ENCODE results near the gene RIT2.

- TF ChIP-seq CTCF (IDR thresholded peaks at IDR 0.05): no peak
- TF ChIP-seq POLR2A (IDR thresholded peaks at IDR 0.05): no peak
Observed at GRCh38 chr18:42706618-42707017, 408.9 kb downstream of the RIT2 start.

Data from ovary (tissue), 3 donors.